A673 (cell line): Measurements from ENCODE around the gene SCUBE3.

Source experiments
- EZH2 ChIP-seq: fragments of 200-600 bp; sonication (generic); IDR thresholded peaks from 2 replicates; pipeline ENCODE4 v1.6.1; 2017; ENCODE audit warnings: borderline replicate concordance, low read depth, mild to moderate bottlenecking, mixed read lengths, antibody characterized with exemption, low read length; ENCODE audit not compliant: poor library complexity, severe bottlenecking
- TF ChIP-seq, protein P1 (sequence below): fragments of 300-800, 200-600 bp; sonication (generic); conservative IDR thresholded peaks from 2 replicates; pipeline ENCODE4 v1.5.1; 2017; ENCODE audit warnings: low read depth, mild to moderate bottlenecking, antibody characterized with exemption, low read length, moderate library complexity, mixed read lengths

DNA sequence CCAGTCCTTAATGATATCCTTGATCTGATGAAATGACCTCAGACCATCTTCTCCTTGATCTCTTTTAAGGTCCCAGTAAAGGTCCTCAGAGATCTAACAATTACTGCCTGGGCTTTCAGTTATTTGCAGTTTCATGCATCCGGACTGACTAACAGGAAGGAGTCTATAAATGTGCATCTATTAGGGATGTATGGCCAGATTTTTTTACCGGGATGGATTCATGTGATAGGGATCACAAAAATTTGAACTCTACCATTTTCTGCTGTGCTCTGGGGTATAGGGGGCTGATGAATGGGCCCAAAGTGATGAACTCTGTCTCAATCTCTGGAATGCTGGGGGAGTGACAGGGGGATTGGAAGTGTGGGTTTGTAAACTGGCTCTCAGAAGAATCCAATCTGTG is 36.2 kb upstream of the SCUBE3 start:
- TF ChIP-seq, protein P1, sequence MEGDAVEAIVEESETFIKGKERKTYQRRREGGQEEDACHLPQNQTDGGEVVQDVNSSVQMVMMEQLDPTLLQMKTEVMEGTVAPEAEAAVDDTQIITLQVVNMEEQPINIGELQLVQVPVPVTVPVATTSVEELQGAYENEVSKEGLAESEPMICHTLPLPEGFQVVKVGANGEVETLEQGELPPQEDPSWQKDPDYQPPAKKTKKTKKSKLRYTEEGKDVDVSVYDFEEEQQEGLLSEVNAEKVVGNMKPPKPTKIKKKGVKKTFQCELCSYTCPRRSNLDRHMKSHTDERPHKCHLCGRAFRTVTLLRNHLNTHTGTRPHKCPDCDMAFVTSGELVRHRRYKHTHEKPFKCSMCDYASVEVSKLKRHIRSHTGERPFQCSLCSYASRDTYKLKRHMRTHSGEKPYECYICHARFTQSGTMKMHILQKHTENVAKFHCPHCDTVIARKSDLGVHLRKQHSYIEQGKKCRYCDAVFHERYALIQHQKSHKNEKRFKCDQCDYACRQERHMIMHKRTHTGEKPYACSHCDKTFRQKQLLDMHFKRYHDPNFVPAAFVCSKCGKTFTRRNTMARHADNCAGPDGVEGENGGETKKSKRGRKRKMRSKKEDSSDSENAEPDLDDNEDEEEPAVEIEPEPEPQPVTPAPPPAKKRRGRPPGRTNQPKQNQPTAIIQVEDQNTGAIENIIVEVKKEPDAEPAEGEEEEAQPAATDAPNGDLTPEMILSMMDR, result no peak
- no peak for TF ChIP-seq EZH2
